Astrocyte (in vitro differentiated cells and primary cell): ENCODE results near the gene FGF12.

Experiments used
- EZH2 ChIP-seq: IDR thresholded peaks from 2 replicates; pipeline ENCODE4 v1.6.1; 2012; ENCODE audit warnings: mild to moderate bottlenecking, low read length, inconsistent platforms; ENCODE audit not compliant: insufficient read depth
- TF ChIP-seq, protein P1 (sequence below): IDR thresholded peaks from 2 replicates; pipeline ENCODE4 v1.5.1; 2011; ENCODE audit warnings: low read depth, mild to moderate bottlenecking, inconsistent platforms, low read length, moderate library complexity; ENCODE audit not compliant: insufficient read depth

DNA sequence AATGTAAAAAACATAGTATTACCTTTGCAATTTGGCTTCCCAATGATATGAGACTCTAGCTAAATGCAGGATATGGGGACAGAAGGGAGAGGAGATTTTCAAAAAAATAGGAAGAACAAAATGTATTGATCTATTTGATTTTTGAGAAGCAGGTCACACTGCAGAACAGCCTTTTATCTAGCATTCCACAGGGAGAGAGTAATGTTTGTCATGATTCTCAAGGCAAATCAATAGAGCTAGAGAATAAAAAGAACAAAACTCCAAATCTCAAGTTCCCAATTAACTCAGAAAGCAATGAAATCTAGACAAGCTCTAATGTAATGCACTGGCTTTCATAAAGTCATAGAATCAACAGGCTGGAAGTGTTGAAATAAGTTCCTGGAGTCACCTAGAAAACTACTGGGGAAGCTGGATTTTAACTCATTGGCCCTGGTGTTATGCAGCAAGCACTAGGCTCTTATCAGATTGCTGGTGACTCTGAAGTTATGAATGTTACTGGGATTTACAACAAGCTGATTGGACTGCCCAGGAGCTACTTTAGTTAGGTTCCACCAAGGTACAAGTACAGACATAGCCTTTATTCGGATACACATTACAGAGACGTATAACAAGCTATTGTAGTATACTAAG is 442.8 kb downstream of the FGF12 start:
- TF ChIP-seq EZH2, result no peak
- TF ChIP-seq, protein P1, sequence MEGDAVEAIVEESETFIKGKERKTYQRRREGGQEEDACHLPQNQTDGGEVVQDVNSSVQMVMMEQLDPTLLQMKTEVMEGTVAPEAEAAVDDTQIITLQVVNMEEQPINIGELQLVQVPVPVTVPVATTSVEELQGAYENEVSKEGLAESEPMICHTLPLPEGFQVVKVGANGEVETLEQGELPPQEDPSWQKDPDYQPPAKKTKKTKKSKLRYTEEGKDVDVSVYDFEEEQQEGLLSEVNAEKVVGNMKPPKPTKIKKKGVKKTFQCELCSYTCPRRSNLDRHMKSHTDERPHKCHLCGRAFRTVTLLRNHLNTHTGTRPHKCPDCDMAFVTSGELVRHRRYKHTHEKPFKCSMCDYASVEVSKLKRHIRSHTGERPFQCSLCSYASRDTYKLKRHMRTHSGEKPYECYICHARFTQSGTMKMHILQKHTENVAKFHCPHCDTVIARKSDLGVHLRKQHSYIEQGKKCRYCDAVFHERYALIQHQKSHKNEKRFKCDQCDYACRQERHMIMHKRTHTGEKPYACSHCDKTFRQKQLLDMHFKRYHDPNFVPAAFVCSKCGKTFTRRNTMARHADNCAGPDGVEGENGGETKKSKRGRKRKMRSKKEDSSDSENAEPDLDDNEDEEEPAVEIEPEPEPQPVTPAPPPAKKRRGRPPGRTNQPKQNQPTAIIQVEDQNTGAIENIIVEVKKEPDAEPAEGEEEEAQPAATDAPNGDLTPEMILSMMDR, result no peak
